ENCODE measurements around the gene LDLRAD4. TPM values are rescaled to one million over a fixed set of nuclear protein-coding genes. Genes with fewer than 3 reads are reported as not detected.

LDLRAD4 gene
- total RNA-seq, 2 donors from 2014 or later = 112 to 120 TPM

- H3K27ac Mint-ChIP-seq = no peak overlapping the region
- ATAC-seq (no peak), DNase-seq (no peak)
- peaks cover 21% of the 10 kb centered on the region for H3K4me1 Mint-ChIP-seq
- no peaks in the 10 kb centered on the region for H3K9me3 ChIP-seq (ENCODE audit: control insufficient read depth, low read length, poor library complexity, severe bottlenecking)
- H3K27me3 Mint-ChIP-seq = no peaks in the 10 kb centered on the region
- H3K36me3 Mint-ChIP-seq (ENCODE audit: low read depth) = peaks cover 10% of the 10 kb centered on the region
- H3K4me3 Mint-ChIP-seq = no peak overlapping the region
Measured at GRCh38 chr18:13444430-13445240, 226.1 kb downstream of the LDLRAD4 start.

GRCh38 chr18:13445241-13445897 lies 226.8 kb downstream of the LDLRAD4 start:
- DNase-seq = no peak
- Mint-ChIP-seq H3K36me3 (ENCODE audit: low read depth) (peaks cover 10% of the 10 kb centered on the region), H3K4me3 (no peak overlapping the region), H3K4me1 (peaks cover 24% of the 10 kb centered on the region), H3K27ac (no peak overlapping the region), H3K27me3 (no peaks in the 10 kb centered on the region)
- ATAC-seq = no peak
- no peaks in the 10 kb centered on the region for H3K9me3 ChIP-seq (ENCODE audit: control insufficient read depth, low read length, poor library complexity, severe bottlenecking)

DNA sequence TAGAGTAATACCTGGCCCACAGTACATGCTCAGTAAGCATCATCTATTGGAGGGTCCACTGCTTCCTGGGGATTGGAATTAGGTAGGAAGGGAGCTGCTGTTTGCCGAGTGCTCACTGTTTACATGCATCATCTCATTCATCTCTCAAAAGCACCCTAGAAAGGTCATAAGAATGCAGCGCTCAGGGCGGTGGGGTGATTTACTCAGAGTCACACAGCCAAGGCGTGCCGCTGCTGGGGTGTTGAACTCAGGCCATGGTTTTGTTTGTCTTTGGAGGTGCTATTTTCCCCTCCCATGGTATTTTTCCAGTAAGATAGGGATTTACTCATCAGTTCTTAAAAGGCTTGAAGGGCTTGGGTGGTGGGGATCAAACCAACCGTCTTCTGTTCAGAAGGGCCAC lies 227.5 kb downstream of the LDLRAD4 start:
- Mint-ChIP-seq H3K4me3 (no peak overlapping the region), H3K27me3 (no peaks in the 10 kb centered on the region), H3K27ac (no peak overlapping the region), H3K4me1 (peaks cover 31% of the 10 kb centered on the region), H3K36me3 (ENCODE audit: low read depth) (peaks cover 10% of the 10 kb centered on the region)
- ATAC-seq (no peak), DNase-seq (no peak)
- H3K9me3 ChIP-seq (ENCODE audit: control insufficient read depth, low read length, poor library complexity, severe bottlenecking) = no peaks in the 10 kb centered on the region

DNA sequence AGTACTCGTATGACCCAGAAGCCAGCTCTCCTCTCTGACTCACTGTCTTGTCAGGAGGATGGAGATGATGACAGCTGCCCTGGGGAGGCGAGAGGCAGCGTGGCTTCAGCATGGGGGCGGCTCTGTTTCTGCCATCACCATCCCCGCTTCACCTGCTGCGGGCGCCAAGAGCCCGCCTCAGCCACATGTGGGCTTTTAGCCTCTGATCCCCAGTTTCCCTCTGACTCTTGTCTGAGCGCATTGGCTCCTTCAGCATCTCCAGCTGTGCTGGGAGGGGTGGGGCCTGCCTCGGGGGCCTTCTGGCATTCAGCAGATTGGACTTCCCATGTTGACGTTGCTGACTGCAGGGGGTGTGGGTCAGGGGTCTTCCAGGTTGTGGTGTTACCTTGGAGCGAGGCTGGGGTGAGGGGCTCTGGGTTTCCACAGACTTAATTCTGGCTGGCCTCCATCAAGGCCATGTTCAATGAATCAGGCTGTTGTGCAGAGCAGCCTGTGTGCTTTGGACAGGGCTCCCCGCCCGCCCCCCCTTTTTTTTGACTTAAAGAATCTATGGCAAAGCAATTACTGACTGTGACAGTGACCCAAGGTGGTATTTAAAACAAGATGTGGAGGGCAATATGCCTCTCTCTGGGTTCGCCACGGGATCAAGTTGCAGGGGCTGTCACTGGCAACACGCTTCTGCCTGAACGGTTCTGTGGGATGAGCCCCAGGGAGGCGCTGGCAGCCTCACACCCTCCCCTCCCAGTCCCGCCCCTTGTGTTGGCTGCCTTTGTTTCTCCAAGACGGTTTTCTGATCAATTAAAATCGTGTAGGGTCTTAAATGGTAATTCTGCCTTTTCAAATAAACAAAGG lies 228.3 kb downstream of the LDLRAD4 start:
- H3K4me3 Mint-ChIP-seq = peak overlapping the region; percentile 28

GRCh38 chr18:13447621-13448334 lies 229.2 kb downstream of the LDLRAD4 start:
- no peaks in the 10 kb centered on the region for H3K9me3 ChIP-seq (ENCODE audit: control insufficient read depth, low read length, poor library complexity, severe bottlenecking)
- H3K27me3 Mint-ChIP-seq = no peaks in the 10 kb centered on the region
- peak overlapping the region; percentile 59 for H3K4me3 Mint-ChIP-seq
- ATAC-seq (no peak), DNase-seq (no peak)
- peaks cover 8% of the 10 kb centered on the region for H3K36me3 Mint-ChIP-seq (ENCODE audit: low read depth)
- peaks cover 37% of the 10 kb centered on the region for H3K4me1 Mint-ChIP-seq
- H3K27ac Mint-ChIP-seq = peak overlapping the region; percentile 65

More for the DNA sequence above, 228.3 kb downstream of the LDLRAD4 start:
- peak; percentile 26 for ATAC-seq
- Mint-ChIP-seq H3K4me1 (peaks cover 34% of the 10 kb centered on the region), H3K27me3 (no peaks in the 10 kb centered on the region), H3K27ac (peak overlapping the region; percentile 65), H3K36me3 (ENCODE audit: low read depth) (peaks cover 10% of the 10 kb centered on the region)
- no peak for DNase-seq
- no peaks in the 10 kb centered on the region for H3K9me3 ChIP-seq (ENCODE audit: control insufficient read depth, low read length, poor library complexity, severe bottlenecking)

GRCh38 chr18:13448335-13448795 lies 229.8 kb downstream of the LDLRAD4 start:
- no peak for ATAC-seq
- H3K36me3 Mint-ChIP-seq (ENCODE audit: low read depth) = peaks cover 7% of the 10 kb centered on the region
- peak overlapping the region; percentile 65 for H3K27ac Mint-ChIP-seq

GRCh38 chr18:13449651-13450050 lies 231.1 kb downstream of the LDLRAD4 start:
- no peaks in the 10 kb centered on the region for H3K9me3 ChIP-seq (ENCODE audit: control insufficient read depth, low read length, poor library complexity, severe bottlenecking)
- ATAC-seq (no peak), DNase-seq (no peak)
- Mint-ChIP-seq H3K27me3 (no peaks in the 10 kb centered on the region), H3K27ac (peak overlapping the region; percentile 37), H3K4me1 (peaks cover 35% of the 10 kb centered on the region), H3K4me3 (no peak overlapping the region), H3K36me3 (ENCODE audit: low read depth) (peaks cover 3% of the 10 kb centered on the region)

More at GRCh38 chr18:13448335-13448795, 229.8 kb downstream of the LDLRAD4 start:
- H3K9me3 ChIP-seq (ENCODE audit: control insufficient read depth, low read length, poor library complexity, severe bottlenecking) = no peaks in the 10 kb centered on the region
- Mint-ChIP-seq H3K4me3 (peak overlapping the region; percentile 59), H3K4me1 (peaks cover 34% of the 10 kb centered on the region), H3K27me3 (no peaks in the 10 kb centered on the region)
- DNase-seq = no peak

- H3K9me3 ChIP-seq (ENCODE audit: control insufficient read depth, low read length, poor library complexity, severe bottlenecking) = no peaks in the 10 kb centered on the region
- Mint-ChIP-seq H3K4me1 (peaks cover 40% of the 10 kb centered on the region), H3K4me3 (peak overlapping the region; percentile 43), H3K27ac (peak overlapping the region; percentile 37), H3K36me3 (ENCODE audit: low read depth) (peaks cover 3% of the 10 kb centered on the region), H3K27me3 (no peaks in the 10 kb centered on the region)
- no peak for ATAC-seq
- DNase-seq = no peak
Measured at GRCh38 chr18:13450289-13451212, 232.0 kb downstream of the LDLRAD4 start.

- no peak for DNase-seq
- no peaks in the 10 kb centered on the region for H3K9me3 ChIP-seq (ENCODE audit: control insufficient read depth, low read length, poor library complexity, severe bottlenecking)
- Mint-ChIP-seq H3K27ac (peak overlapping the region; percentile 76), H3K4me3 (no peak overlapping the region), H3K27me3 (no peaks in the 10 kb centered on the region), H3K36me3 (ENCODE audit: low read depth) (peaks cover 3% of the 10 kb centered on the region), H3K4me1 (peaks cover 47% of the 10 kb centered on the region)
- no peak for ATAC-seq
Measured at GRCh38 chr18:13451213-13451540, 232.6 kb downstream of the LDLRAD4 start.

DNA sequence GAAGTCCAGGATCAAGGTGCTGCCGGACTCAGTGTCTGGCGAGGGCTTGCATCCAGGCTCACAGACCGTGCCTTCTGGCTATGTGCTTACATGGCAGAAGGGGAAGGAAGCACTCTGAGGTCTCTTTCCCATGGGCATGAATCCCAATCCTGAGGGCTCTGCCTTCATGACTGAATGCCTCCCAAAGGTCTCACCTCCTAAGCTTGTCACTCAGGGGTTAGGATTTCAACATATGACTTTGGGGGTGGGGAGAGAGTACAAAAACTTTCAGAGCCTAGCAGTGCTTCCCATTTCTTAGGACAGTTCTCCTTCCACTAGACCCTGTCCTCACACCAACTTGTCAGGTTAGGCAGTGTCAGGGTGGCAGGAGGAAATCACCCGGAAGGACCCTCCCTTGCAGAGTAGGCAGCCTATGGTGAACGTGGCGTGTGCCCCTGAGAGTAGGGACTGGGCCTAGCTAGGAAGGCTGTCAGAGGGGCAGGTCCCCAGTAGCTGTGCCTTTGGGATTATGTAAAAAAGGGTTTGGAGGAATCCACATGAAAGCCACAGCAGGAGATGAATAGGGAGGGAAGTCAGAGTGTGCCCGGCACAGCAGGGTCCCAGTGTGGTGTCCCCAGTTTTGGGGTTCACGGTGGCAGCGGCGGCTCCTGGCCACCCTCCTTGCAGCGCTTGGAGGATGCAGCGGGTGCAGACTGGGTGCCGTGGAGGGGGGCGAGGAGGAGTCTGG lies 233.3 kb downstream of the LDLRAD4 start:
- ATAC-seq (no peak), DNase-seq (no peak)
- H3K36me3 Mint-ChIP-seq (ENCODE audit: low read depth) = peaks cover 3% of the 10 kb centered on the region
- peak overlapping the region; percentile 76 for H3K27ac Mint-ChIP-seq
- H3K9me3 ChIP-seq (ENCODE audit: control insufficient read depth, low read length, poor library complexity, severe bottlenecking) = no peaks in the 10 kb centered on the region
- no peaks in the 10 kb centered on the region for H3K27me3 Mint-ChIP-seq
- peaks cover 48% of the 10 kb centered on the region for H3K4me1 Mint-ChIP-seq
- H3K4me3 Mint-ChIP-seq = peak overlapping the region; percentile 15

GRCh38 chr18:13452388-13452811 lies 233.8 kb downstream of the LDLRAD4 start:
- ATAC-seq (no peak), DNase-seq (no peak)
- peaks cover 3% of the 10 kb centered on the region for H3K36me3 Mint-ChIP-seq (ENCODE audit: low read depth)
- H3K27me3 Mint-ChIP-seq = no peaks in the 10 kb centered on the region
- no peak overlapping the region for H3K4me3 Mint-ChIP-seq
- H3K9me3 ChIP-seq (ENCODE audit: control insufficient read depth, low read length, poor library complexity, severe bottlenecking) = no peaks in the 10 kb centered on the region
- H3K27ac Mint-ChIP-seq = peak overlapping the region; percentile 76
- peaks cover 48% of the 10 kb centered on the region for H3K4me1 Mint-ChIP-seq
